SHP77 treated with DMSO at 0.1 percent for 48 hours (cell line): ENCODE measurements around the gene BDKRB2.

ENCODE experiments used
- DNase-seq: peaks from one replicate; lab custom pipeline; 2025; lab: John Stamatoyannopoulos, UW

Gene BDKRB2

DNA sequence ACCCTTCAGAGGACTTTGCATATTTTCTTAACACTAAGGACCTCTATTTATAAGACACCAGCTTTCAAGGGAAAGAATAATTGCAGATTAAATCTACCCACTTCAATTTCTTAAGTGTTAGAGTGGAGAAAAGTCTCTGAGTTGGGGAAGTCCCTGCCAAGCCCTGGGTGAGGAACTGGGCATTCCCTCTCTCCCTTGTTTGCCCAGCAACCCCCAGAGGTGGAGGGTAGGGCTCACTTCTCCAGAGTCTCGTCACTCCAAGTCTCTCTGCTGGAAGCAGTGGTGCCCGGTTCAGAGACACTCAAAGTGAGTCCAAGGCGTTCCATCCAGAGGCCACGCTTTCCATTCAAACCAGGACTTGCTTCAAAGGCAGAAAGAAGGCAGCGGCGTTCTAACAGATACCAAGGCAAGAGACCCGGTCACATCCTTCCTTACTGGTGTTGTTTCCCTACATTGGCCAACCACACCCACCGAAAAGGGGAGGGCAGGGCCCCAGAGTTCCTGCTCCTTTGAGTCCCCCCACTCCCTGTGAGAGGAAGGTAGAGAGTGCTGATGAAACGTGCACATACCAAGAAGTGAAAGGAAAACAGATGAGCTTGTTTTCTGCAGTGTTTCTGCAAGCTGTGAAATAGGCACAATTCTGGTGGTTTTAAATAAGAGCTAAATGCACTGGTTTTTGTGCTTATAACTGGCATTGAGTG lies 6.1 kb upstream of the BDKRB2 start:
- no peak for DNase-seq

DNA sequence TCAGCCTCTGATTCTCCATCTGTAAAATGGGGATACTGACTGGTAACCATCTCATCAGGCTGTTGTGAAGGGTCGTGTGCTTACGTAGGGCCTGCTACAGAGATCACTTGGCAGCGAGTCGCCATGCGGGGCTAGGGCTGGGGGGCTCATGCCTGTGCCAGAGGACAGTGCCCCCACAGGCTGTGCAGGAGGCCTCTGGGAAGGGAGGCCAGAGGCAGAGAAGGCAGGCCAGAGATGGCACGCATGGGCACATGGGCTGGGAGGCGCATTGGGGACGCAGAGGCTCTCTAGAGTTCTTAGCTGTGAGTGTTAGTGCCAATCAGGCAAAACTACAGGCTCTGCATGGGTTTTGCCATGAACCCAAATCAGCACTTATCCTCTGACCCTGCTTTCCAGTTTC lies 3.5 kb upstream of the BDKRB2 start:
- DNase-seq, result no peak

DNA sequence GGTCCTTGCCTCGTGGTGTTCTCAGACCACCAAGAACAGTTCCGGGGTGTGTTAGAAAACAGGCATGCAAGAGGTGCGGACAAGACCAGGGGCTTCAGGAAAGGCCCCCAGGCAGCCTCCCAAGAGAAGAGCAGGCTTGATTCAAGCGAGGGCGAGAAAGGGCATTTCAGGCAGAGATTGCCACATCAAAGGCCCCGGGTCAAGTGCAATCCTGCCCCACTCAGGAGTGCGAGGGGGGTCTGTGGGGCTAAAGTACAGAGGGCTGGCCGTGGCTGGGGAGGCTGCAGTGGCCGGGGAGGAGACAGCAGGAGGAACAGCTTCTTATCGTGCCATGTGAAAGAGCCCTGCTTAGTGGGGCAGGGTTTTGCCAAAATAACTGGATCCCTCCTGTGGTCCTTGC lies 2.7 kb upstream of the BDKRB2 start:
- no peak for DNase-seq

GRCh38 chr14:96202441-96203094 lies 2.1 kb upstream of the BDKRB2 start:
- no peak for DNase-seq

DNA sequence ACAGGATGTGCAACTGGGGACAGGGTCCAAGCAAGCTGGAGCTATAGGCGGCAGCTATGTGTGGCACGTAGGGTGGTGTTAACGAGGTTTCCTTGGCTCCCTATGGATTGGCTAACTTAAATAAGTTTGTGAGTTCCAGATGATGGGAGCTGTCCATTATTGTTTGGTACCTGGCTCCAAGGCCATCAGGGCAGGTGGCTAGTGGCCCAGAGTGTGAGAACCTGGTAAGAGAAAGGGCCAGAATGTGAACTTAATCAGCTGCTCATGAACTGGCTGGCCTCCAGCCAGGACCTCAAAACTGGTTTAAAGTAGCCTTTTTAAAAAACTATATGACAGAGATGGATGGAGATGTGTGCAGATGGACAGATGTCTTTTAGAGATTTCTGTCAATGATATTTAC lies 1.5 kb upstream of the BDKRB2 start:
- DNase-seq, result no peak

DNA sequence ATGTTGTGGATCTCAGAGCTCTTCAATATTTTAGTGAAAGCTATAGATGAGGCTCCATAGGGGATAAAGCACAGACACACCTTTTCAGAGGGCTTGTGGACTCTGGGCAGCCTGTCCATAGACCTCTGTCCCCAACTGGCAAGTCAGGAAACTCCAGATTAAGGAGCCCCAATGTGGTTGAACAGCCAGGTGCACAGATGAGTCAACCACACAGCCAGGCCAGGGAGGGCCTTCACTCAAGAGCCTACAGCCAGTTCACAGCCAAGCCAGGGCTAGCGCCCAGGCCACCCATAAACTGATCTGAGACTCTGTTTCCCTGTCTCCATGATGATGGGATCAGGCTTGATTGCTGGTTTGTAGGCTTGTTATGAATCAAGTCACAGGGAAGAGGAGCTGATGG lies 1.0 kb upstream of the BDKRB2 start:
- no peak for DNase-seq

DNA sequence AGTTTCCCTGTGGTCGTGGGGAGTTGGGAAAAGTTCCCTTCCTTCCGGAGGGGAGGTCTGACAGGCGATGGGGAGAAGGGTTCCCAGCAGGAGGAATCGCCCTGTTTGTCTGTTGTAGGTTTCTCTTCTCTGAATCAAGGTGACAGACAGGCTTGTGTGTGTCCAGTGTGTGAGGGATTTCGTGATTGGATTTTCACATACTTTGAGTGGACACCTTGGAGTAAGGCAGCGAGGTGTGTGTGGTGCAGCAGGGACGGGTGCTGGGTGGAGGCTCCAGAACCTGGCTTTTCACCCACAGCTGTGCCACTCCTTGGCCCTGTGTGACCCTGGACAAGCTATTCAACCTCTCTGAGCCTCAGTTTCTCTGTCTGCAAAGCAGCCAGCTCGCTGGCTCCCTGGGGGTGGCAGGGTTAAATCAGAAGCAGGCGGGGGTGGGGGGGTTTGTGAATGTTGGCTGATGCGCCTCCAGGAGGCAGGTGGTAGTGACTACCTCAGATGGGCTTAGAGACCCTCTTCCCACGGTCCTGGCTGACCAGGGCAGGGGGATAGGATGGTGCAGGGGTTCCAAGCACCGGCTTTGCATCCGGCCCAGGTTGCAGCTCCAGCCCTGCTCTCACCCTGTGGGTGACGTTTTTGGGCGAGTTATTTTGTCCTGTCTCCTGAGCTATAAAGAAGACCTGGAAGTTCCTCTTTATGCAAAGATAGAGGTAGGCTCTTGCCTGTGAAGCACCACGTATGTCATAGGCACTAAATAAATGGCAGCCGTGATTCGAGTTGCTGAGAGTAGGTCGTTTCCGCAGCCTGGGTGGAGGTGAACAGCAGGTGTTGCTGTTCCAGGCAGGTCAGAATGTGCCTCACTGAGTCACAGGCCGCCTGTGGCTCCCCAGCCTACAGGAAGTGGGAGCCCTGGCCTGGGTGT lies 679 bp downstream of the BDKRB2 start:
- no peak for DNase-seq

- DNase-seq, result no peak
These were observed 1.3 kb downstream of the BDKRB2 start for GRCh38 chr14:96205978-96206360.

GRCh38 chr14:96206461-96206860 lies 1.8 kb downstream of the BDKRB2 start:
- DNase-seq, result no peak

- DNase-seq, result no peak
These were observed 3.0 kb downstream of the BDKRB2 start for GRCh38 chr14:96207686-96208085.

- no peak for DNase-seq
These were observed 4.1 kb downstream of the BDKRB2 start for GRCh38 chr14:96208739-96209138.

- no peak for DNase-seq
These were observed 7.5 kb downstream of the BDKRB2 start for GRCh38 chr14:96212140-96212539.

GRCh38 chr14:96212896-96213295 lies 8.3 kb downstream of the BDKRB2 start:
- DNase-seq, result no peak

DNA sequence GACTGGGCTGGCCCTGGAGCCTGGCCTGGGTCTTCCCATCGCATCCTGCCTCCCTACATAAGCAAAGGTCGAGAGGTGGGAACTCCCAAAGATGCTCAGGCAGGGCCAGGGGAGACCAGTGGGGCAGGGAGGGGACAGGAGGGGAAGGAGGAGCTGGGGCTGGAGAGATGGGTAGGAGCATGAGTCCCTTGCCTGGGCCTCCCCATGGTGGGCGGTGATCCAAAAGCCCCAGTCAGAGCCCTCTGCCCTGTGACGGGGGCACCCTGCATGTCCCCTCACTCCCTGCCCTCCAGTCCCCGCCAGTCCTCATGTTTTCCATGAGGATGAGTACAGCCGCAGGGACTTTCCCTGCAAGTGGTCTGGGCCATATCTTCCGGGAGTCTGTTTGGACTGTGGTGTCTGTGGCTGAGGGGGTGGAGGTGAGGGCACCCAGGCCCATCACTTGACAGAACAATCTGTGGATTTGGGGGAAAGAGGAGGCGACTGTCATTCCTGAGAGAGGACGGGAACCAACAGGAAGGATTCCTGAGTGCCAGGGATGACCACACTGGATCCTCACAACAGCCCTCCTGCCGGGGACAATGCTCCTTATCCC lies 9.3 kb downstream of the BDKRB2 start:
- no peak for DNase-seq

- no peak for DNase-seq
These were observed 10.2 kb downstream of the BDKRB2 start for GRCh38 chr14:96214793-96215192.

DNA sequence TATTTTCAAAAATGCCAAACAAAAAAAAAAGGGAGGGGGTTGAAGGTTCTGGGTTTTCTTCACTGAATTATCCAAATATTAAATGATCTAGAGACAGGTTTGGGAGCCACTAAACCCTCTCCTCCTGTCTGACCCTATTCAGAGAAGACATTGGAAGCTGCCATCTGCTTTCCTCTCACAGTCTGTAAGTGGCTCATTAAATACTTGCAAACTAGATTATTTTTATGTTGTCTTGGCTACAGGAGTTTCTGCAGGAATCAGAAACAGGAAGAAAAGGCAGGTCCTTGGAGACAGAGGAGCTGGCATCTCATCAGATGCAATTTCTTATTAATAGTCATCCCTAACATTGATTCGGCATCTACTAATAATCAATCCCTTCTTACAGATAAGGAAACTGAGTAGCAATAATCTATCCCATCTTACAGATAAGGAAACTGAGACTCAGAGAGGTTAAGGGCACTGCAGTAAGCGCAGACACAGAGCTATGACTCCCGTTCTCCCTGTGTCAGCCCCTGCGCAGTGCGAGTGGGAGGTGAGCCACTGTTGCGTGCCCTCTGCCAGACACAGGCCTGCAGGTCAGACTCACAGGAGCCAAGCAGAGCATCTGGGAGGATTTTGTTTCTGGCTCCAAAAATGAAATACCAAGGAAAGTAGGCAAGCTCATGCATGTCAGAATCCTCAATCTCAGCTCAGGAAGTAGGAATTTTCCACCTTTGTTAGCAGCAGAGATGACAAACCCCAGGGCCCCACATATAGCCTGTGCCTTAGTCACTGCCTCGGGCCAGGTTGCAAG lies 11.0 kb downstream of the BDKRB2 start:
- DNase-seq, result no peak

GRCh38 chr14:96216627-96217026 lies 12.0 kb downstream of the BDKRB2 start:
- DNase-seq, result no peak

GRCh38 chr14:96217376-96217913 lies 12.8 kb downstream of the BDKRB2 start:
- DNase-seq, result peak; percentile 91

DNA sequence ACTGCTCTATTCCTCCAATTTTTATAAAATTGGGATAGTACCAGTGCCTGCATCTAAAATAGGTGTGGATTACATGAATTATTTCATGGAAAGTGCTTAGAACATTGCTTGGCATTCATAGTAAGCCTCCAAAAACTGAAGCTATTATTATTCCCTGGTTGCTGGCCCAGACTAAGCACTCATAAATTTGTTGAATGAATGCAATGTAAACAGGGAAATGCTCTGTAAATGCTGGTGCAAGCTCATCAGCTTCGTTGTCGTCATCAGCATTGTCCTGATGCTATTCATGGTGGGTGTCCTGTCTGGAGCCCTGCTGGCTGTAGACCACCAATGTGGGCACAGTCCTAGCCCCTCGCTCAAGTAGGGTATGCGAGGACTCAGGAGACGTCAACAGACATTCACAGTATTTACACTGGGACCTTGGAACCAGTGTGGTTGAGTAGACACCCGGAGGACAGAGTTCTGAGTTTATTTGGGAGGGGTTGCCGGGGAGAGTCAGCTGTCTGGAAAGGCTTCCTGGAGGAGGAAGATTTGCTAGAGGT lies 16.5 kb downstream of the BDKRB2 start:
- DNase-seq, result no peak

DNA sequence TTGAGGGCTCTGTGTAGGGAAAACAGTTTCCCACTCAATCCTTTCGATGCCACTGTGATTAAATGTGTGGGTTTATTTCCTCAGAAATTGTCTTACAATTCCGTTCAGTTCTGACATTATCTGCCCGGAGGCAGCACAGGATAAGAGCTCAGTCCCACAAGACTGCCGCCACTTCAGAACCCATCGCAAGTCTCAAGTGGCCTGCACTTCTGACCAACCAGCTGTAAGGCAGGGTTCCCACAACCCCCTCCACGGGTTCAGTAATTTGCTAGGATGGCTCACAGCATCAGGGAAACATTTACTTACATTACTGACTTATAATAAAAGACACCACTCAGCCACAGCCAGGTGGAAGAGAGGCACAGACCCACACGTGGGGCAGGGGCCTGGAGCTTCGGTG lies 17.2 kb downstream of the BDKRB2 start:
- no peak for DNase-seq

DNA sequence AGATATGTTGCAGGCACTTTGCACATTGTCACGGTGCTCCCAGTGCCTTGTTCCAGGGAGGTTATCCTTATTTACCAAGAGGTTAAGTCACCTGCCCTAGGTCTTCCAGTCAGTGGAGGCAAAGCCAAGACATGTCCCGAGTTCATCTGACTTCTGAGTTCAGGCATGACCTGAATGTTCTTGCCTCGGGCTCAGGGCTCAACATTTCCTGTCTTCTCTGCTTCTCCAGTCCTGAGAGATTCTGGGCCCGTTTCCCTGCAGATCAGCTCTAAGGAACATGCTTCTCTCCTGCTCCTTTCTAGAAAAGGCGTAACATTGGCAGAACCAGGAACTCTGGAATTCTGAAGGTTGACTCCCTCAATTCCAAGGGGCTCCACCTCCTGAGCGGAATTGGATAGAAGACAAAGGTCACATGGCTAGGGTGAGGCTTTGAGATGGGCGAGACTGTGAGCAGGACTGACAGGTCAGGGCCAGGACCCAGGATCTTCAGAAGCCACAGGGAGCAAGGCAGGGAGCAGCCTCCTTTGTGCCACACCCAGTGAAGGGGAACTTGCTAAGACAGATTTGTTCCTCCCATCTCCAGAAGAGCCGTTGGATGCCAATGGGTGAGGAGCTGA lies 19.9 kb downstream of the BDKRB2 start:
- DNase-seq, result no peak
